ENCODE measurements around the gene NELFB. TPM values are rescaled to one million over a fixed set of nuclear protein-coding genes. Genes with fewer than 3 reads are reported as not detected.
A peak's percentile ranks its signal among the peaks of the same experiment; 100 is the strongest.

The NELFB gene
- total RNA-seq, 1 experiment from 2014 or later, result 72.6 TPM

DNA sequence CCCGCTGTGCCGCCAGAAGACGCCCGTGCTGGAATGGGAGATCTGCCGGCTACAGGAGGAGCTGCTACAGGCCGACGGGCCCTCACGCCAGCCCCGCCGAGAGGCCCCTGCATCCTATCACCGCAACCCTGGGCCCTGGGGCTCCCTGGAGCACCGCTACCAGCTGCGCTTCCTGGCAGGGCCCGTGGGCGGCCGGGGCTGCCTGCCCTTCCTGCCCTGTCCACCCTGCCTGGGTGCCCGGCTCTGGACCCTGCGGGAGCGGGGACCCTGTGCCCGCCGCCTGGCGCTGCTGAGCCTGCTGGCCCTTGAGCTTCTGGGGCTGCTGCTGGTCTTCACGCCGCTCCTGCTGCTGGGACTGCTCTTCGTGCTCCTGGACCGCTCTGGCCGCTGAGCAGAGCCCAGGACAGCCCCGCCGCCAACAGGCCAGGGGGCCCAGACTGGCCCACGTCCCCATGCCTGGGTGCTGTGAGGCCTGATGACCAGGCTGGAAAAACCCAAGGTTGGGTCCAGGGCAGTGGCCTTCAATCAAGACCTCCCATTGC lies 36.8 kb upstream of the NELFB start:
- no peak overlapping the region for H3K4me3 ChIP-seq (ENCODE audit: low read depth, low read length, poor library complexity, severe bottlenecking)
- no TSS peak for BruUV-seq (replicated peaks)
- no peaks in the 10 kb centered on the region for H3K9me3 ChIP-seq (ENCODE audit: low read depth, low read length, poor library complexity, severe bottlenecking)
- H3K27me3 ChIP-seq (replicated peaks; ENCODE audit: insufficient read depth, low read depth, low read length, poor library complexity), result no peaks in the 10 kb centered on the region
- H3K4me1 ChIP-seq (ENCODE audit: insufficient read depth, low read length, poor library complexity, severe bottlenecking), result peaks cover 9% of the 10 kb centered on the region
- CTCF ChIA-PET, result no interaction called here
- peak overlapping the region; percentile 13 for H3K27ac ChIP-seq (ENCODE audit: low read depth, low read length, poor library complexity, severe bottlenecking)
- no peak for DNase-seq (ENCODE audit: low spot score)
- intact Hi-C loops (cut with micrococcal nuclease; ENCODE audit: unreplicated experiment), result no loop called here
- POLR2A ChIA-PET (ENCODE audit: low non-redundant PET), result no interaction called here
- peaks cover 5% of the 10 kb centered on the region for H3K36me3 ChIP-seq (ENCODE audit: insufficient read depth, low read length, poor library complexity, severe bottlenecking)
- TF ChIP-seq, protein P1, sequence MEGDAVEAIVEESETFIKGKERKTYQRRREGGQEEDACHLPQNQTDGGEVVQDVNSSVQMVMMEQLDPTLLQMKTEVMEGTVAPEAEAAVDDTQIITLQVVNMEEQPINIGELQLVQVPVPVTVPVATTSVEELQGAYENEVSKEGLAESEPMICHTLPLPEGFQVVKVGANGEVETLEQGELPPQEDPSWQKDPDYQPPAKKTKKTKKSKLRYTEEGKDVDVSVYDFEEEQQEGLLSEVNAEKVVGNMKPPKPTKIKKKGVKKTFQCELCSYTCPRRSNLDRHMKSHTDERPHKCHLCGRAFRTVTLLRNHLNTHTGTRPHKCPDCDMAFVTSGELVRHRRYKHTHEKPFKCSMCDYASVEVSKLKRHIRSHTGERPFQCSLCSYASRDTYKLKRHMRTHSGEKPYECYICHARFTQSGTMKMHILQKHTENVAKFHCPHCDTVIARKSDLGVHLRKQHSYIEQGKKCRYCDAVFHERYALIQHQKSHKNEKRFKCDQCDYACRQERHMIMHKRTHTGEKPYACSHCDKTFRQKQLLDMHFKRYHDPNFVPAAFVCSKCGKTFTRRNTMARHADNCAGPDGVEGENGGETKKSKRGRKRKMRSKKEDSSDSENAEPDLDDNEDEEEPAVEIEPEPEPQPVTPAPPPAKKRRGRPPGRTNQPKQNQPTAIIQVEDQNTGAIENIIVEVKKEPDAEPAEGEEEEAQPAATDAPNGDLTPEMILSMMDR (conservative IDR thresholded peaks at IDR 0.05; ENCODE audit: low read depth, low read length), result no peak
- no peak for TF ChIP-seq EZH2 (IDR thresholded peaks at IDR 0.05; ENCODE audit: borderline replicate concordance, low read depth, low read length, poor library complexity, severe bottlenecking)

DNA sequence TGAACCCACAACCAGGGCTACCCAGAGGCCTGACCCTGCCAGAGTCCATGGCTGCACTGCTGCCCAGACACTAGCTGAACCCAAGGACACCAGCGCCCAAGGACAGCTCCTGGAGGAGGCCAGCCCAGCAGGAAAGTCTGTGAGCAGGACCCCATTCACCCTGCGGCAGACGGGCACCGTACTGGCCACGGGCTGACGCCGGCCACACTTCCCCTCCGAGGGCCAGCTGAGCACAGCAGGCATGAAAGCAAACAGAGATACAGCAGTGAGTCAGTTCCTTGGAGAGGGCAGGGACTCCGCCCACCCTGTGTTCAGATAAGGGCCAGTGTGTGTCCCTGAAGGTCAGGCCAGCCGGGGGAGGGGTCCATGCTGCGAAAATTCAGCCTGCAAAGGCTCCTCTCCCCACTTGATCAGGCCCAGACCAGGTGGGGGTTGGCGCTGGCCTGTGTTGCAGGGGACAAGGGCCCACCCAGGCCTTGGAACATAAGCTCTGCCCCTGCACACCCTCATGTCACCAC lies 36.3 kb upstream of the NELFB start:
- H3K4me1 ChIP-seq (ENCODE audit: insufficient read depth, low read length, poor library complexity, severe bottlenecking), result peaks cover 9% of the 10 kb centered on the region
- intact Hi-C loops (cut with micrococcal nuclease; ENCODE audit: unreplicated experiment), result no loop called here
- no peaks in the 10 kb centered on the region for H3K9me3 ChIP-seq (ENCODE audit: low read depth, low read length, poor library complexity, severe bottlenecking)
- H3K27me3 ChIP-seq (replicated peaks; ENCODE audit: insufficient read depth, low read depth, low read length, poor library complexity), result no peaks in the 10 kb centered on the region
- TF ChIP-seq EZH2 (IDR thresholded peaks at IDR 0.05; ENCODE audit: borderline replicate concordance, low read depth, low read length, poor library complexity, severe bottlenecking), result no peak
- TF ChIP-seq, protein P1 (conservative IDR thresholded peaks at IDR 0.05; ENCODE audit: low read depth, low read length), result no peak
- H3K4me3 ChIP-seq (ENCODE audit: low read depth, low read length, poor library complexity, severe bottlenecking), result no peak overlapping the region
- BruUV-seq (replicated peaks), result no TSS peak
- H3K27ac ChIP-seq (ENCODE audit: low read depth, low read length, poor library complexity, severe bottlenecking), result no peak overlapping the region
- ChIA-PET POLR2A (ENCODE audit: low non-redundant PET) (no interaction called here), CTCF (no interaction called here)
- H3K36me3 ChIP-seq (ENCODE audit: insufficient read depth, low read length, poor library complexity, severe bottlenecking), result peaks cover 5% of the 10 kb centered on the region
- DNase-seq (ENCODE audit: low spot score), result no peak

DNA sequence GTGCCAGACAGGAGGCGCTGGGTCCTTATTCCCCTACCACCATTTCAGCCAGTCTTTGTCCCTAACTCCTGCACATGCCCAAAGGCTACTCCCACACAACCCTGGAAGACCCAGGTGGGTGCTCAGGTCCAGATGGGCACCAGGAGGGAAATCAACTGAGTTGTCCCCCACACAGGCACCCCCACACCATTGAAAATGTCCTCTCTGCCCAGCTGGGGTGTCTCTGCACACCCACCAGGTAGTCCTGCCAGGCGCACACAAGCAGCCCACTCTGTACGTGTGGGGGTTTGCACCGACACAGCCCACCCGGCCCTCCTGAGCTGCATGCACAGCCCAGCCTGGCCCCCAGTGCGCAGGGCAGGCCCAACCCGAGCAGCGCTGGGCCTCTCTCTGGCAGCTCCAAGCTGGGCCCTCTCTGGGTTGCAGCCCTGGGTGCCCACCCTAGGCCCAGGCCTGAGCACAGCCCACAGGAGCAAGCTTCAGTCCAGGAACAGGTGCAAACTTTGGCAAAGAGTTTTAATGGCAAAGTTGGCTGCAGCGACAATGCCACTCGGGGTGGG lies 35.3 kb upstream of the NELFB start:
- no peaks in the 10 kb centered on the region for H3K27me3 ChIP-seq (replicated peaks; ENCODE audit: insufficient read depth, low read depth, low read length, poor library complexity)
- POLR2A ChIA-PET (ENCODE audit: low non-redundant PET), result no interaction called here
- H3K36me3 ChIP-seq (ENCODE audit: insufficient read depth, low read length, poor library complexity, severe bottlenecking), result peaks cover 5% of the 10 kb centered on the region
- peaks cover 9% of the 10 kb centered on the region for H3K4me1 ChIP-seq (ENCODE audit: insufficient read depth, low read length, poor library complexity, severe bottlenecking)
- intact Hi-C loops (cut with micrococcal nuclease; ENCODE audit: unreplicated experiment), result loop anchor here (5.0 kb wide), 1 partner anchor 428 kb away; the partner anchor contains the start of gene TMEM141
- H3K4me3 ChIP-seq (ENCODE audit: low read depth, low read length, poor library complexity, severe bottlenecking), result no peak overlapping the region
- H3K27ac ChIP-seq (ENCODE audit: low read depth, low read length, poor library complexity, severe bottlenecking), result no peak overlapping the region
- CTCF ChIA-PET, result no interaction called here
- H3K9me3 ChIP-seq (ENCODE audit: low read depth, low read length, poor library complexity, severe bottlenecking), result no peaks in the 10 kb centered on the region
- no TSS peak for BruUV-seq (replicated peaks)
- TF ChIP-seq, protein P1 (conservative IDR thresholded peaks at IDR 0.05; ENCODE audit: low read depth, low read length), result no peak
- no peak for TF ChIP-seq EZH2 (IDR thresholded peaks at IDR 0.05; ENCODE audit: borderline replicate concordance, low read depth, low read length, poor library complexity, severe bottlenecking)
- DNase-seq (ENCODE audit: low spot score), result no peak
